Measurements from ENCODE around the gene HIGD1C. TPM values are rescaled to one million over a fixed set of nuclear protein-coding genes. Genes with fewer than 3 reads are reported as not detected.

HIGD1C gene
- total and polyA plus RNA-seq, 2 of the 8 experiments (the other 6 are each of a cell fraction or from before 2014, with no cell fraction given) = not detected

GRCh38 chr12:50961708-50962107 lies 9.4 kb downstream of the HIGD1C start:
- Histone ChIP-seq H3K36me3 (ENCODE audit: control insufficient read depth in 2 of 4, insufficient read depth in 4 of 4, low read length in 3 of 4) (no peaks in the 10 kb centered on the region), H3K14ac (ENCODE audit: insufficient read length) (no peak overlapping the region), H3K27ac (ENCODE audit: low read depth, low read length) (no peak overlapping the region), H2AK5ac (ENCODE audit: low read depth, low read length) (no peak overlapping the region), H2AFZ (ENCODE audit: low read length) (no peak overlapping the region), H3K79me2 (ENCODE audit: control insufficient read depth in 1 of 2, insufficient read depth in 2 of 2, low read length in 2 of 2) (no peaks in the 10 kb centered on the region), H4K91ac (replicated peaks; ENCODE audit: insufficient read length, low read length) (no peak overlapping the region), H2BK15ac (ENCODE audit: low read length) (no peak overlapping the region), H4K20me1 (replicated peaks in 1 of 2; ENCODE audit: control insufficient read depth in 1 of 2, insufficient read depth in 2 of 2, low read length in 2 of 2) (no peaks in the 10 kb centered on the region), H3K79me1 (ENCODE audit: low read depth, low read length) (no peaks in the 10 kb centered on the region), H3K9me3 (ENCODE audit: insufficient read depth in 2 of 2, low read depth in 1 of 2, low read length in 1 of 2) (no peaks in the 10 kb centered on the region), H2BK12ac (ENCODE audit: low read depth, low read length) (no peak overlapping the region), H3K4me2 (ENCODE audit: insufficient read depth in 1 of 2, low read depth in 2 of 2, low read length in 2 of 2) (no peak overlapping the region), H2BK120ac (replicated peaks; ENCODE audit: low read depth, low read length) (no peak overlapping the region), H3K56ac (replicated peaks; ENCODE audit: insufficient read length, low read depth, low read length) (no peak overlapping the region), H3K27me3 (replicated peaks in 1 of 4; ENCODE audit: control insufficient read depth in 3 of 4, extremely low read depth in 1 of 4, insufficient read depth in 3 of 4, low read length in 3 of 4) (no peaks in the 10 kb centered on the region), H3K9ac (replicated peaks in 1 of 4; ENCODE audit: extremely low read depth in 1 of 4, low read depth in 3 of 4, low read length in 3 of 4) (no peak overlapping the region), H2BK20ac (ENCODE audit: low read length) (no peak overlapping the region), H4K5ac (ENCODE audit: insufficient read length, low read depth, low read length) (no peak overlapping the region), H3K23me2 (ENCODE audit: low read depth, low read length) (no peaks in the 10 kb centered on the region), H4K8ac (ENCODE audit: extremely low read depth, insufficient read depth, low read length) (no peak overlapping the region), H3K4ac (replicated peaks; ENCODE audit: insufficient read length, low read depth, low read length) (no peak overlapping the region), H3K4me1 (replicated peaks in 1 of 4; ENCODE audit: control insufficient read depth in 3 of 4, insufficient read depth in 4 of 4, low read length in 3 of 4) (no peaks in the 10 kb centered on the region), H3K23ac (ENCODE audit: insufficient read length) (no peak overlapping the region), H3K18ac (ENCODE audit: extremely low read depth, low read length) (no peak overlapping the region), H3K4me3 (ENCODE audit: extremely low read depth in 1 of 4, insufficient read depth in 2 of 4, low read depth in 3 of 4, low read length in 4 of 4) (no peak overlapping the region), H2BK5ac (ENCODE audit: low read depth, low read length) (no peak overlapping the region)
- WGBS, 2 experiments (ENCODE audit: extremely low coverage in 1 of 2, insufficient coverage in 1 of 2, insufficient read length in 1 of 2, insufficient replicate concordance in 2 of 2, low coverage in 1 of 2, low lambda C conversion rate in 2 of 2, missing lambda C conversion rate in 1 of 2) = 97% methylated on average over 4 of the region's 4 CpGs; no CpG with 5 or more reads in 1 of the 2 experiments
- POLR2A ChIA-PET (ENCODE audit: partially characterized antibody) = no interaction called here
- CTCF ChIA-PET (ENCODE audit: partially characterized antibody) = interaction anchor here (1.0 to 1.6 kb wide), 2 partner anchors 32 to 85 kb away, joined by 3 read pairs; no protein-coding TSS in a partner anchor
- TF ChIP-seq EP300 (IDR thresholded peaks at IDR 0.05; ENCODE audit: borderline replicate concordance in 1 of 2, low read depth in 2 of 2, low read length in 2 of 2) = no peak
- FAIRE-seq (no peak), DNase-seq (ENCODE audit: low read depth in 1 of 2, low spot score in 2 of 2) (no peak)

Data from H1 (cell line).